HFFc6 (cell line): ENCODE data around the gene ENPP1. TPM values are rescaled to one million over a fixed set of nuclear protein-coding genes. Genes with fewer than 3 reads are reported as not detected.

Experiments used
- DNase-seq: peaks from one replicate; pipeline ENCODE4 v3.0.0-alpha.2; 2018
- H3K27ac Mint-ChIP-seq: 2 replicates; pipeline ENCODE4 v1.8.0; 2020; ENCODE audit warnings: mild to moderate bottlenecking, mixed read lengths
- H3K27me3 Mint-ChIP-seq: 2 replicates; pipeline ENCODE4 v1.8.0; 2021; ENCODE audit warnings: mild to moderate bottlenecking, moderate library complexity, mixed read lengths; ENCODE audit not compliant: insufficient read depth
- H3K36me3 Mint-ChIP-seq: 2 replicates; pipeline ENCODE4 v1.8.0; 2021; ENCODE audit warnings: low read depth, mixed read lengths
- H3K4me1 Mint-ChIP-seq: 2 replicates; pipeline ENCODE4 v1.8.0; 2020; ENCODE audit warnings: low read depth, mixed read lengths
- H3K4me3 Mint-ChIP-seq: 2 replicates; pipeline ENCODE4 v1.8.0; 2020; ENCODE audit warnings: mild to moderate bottlenecking, moderate library complexity, mixed read lengths
- H3K9me3 Mint-ChIP-seq: 2 replicates; pipeline ENCODE4 v1.8.0; 2020; ENCODE audit warnings: mild to moderate bottlenecking, mixed read lengths
- CTCF ChIP-seq: fragments of 200-600 bp; sonication (generic); IDR thresholded peaks from 2 replicates; pipeline ENCODE4 v1.5.0; 2021; ENCODE audit warnings: antibody characterized with exemption, mild to moderate bottlenecking
- total RNA-seq, 6 experiments: library from RNA; stranded (reverse); fragmentation: NEBNext Ultra II Directional; extraction: Animal tissue kit (Norgen Biotek cat#: 25700); gene quantifications; 2 replicates in 1 of 6; 3 replicates in 5 of 6; pipeline ENCODE4 v1.2.3, GENCODE V29; 2021

Gene ENPP1
- total RNA-seq, 6 experiments from 2014 or later, result 30.1 to 39.5 (median 36.3) TPM

GRCh38 chr6:131768964-131769363 is 38.9 kb upstream of the ENPP1 start:
- Mint-ChIP-seq H3K4me3 (no peak overlapping the region), H3K36me3 (peaks cover 10% of the 10 kb centered on the region; the same call in 1 of the 2 replicates), H3K9me3 (peaks cover 3% of the 10 kb centered on the region; the same call in 1 of the 2 replicates), H3K27me3 (peaks cover 2% of the 10 kb centered on the region; the same call in 1 of the 2 replicates), H3K27ac (no peak overlapping the region), H3K4me1 (peaks cover 31% of the 10 kb centered on the region)
- no peak for TF ChIP-seq CTCF
- no peak for DNase-seq

- no peak for DNase-seq
- H3K4me1 Mint-ChIP-seq, result peaks cover 25% of the 10 kb centered on the region
- no peak for TF ChIP-seq CTCF
- peaks cover 10% of the 10 kb centered on the region; the same call in 1 of the 2 replicates for H3K36me3 Mint-ChIP-seq
- H3K27me3 Mint-ChIP-seq, result peaks cover 3% of the 10 kb centered on the region; the same call in 1 of the 2 replicates
- H3K27ac Mint-ChIP-seq, result no peak overlapping the region
- peaks cover 3% of the 10 kb centered on the region; the same call in 1 of the 2 replicates for H3K9me3 Mint-ChIP-seq
- no peak overlapping the region for H3K4me3 Mint-ChIP-seq
Observed at GRCh38 chr6:131769385-131770141, 38.3 kb upstream of the ENPP1 start.

DNA sequence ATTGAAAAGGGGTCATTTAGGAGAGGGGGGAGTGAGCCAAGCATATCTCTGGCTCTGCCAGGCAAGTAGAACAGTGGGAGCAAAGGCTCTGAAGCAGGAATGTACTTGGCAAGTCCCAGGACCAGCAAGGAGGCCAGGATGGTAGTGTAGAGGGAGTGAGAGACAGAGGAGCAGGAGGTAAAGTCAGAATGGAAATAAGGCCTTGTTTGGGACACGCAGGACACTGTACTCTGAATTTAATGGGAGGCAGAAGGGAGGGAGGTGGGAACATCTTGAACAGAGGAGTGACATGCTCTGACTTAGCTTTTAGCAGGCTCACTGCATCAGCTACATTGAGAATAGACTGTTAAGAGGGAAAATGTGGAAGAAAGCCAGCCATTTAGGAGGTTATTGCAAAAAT is 37.0 kb upstream of the ENPP1 start:
- H3K36me3 Mint-ChIP-seq, result peaks cover 10% of the 10 kb centered on the region; the same call in 1 of the 2 replicates
- H3K4me1 Mint-ChIP-seq, result peaks cover 13% of the 10 kb centered on the region
- H3K27ac Mint-ChIP-seq, result no peak overlapping the region
- no peak for DNase-seq
- no peak overlapping the region for H3K4me3 Mint-ChIP-seq
- H3K27me3 Mint-ChIP-seq, result peaks cover 3% of the 10 kb centered on the region; the same call in 1 of the 2 replicates
- no peak for TF ChIP-seq CTCF
- H3K9me3 Mint-ChIP-seq, result peaks cover 3% of the 10 kb centered on the region; the same call in 1 of the 2 replicates

GRCh38 chr6:131773284-131773950 is 34.4 kb upstream of the ENPP1 start:
- no peak for TF ChIP-seq CTCF
- Mint-ChIP-seq H3K4me1 (peaks cover 5% of the 10 kb centered on the region), H3K27me3 (peaks cover 3% of the 10 kb centered on the region; the same call in 1 of the 2 replicates), H3K36me3 (peaks cover 9% of the 10 kb centered on the region; the same call in 1 of the 2 replicates), H3K9me3 (peaks cover 3% of the 10 kb centered on the region; the same call in 1 of the 2 replicates), H3K4me3 (no peak overlapping the region), H3K27ac (no peak overlapping the region)
- DNase-seq, result no peak

DNA sequence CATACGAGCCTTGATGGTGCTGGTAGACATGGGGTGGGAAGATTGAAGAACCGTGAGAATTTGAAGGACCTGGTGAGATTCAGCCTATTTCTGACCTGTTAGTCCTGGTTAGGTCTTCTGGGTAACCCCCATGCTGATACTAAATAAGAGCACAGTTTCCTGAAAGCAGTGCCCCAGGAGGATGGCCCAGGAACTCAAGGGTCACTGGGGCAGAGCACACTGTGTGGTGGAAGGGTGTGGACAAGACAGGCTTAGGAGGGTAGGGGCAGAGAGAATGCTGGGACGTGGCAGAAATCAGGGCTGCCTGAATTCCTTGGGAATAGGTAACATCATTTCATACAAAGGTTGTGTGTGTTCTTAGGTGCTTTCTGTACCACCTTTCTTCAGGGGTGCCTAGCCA is 31.9 kb upstream of the ENPP1 start:
- peaks cover 5% of the 10 kb centered on the region for H3K27me3 Mint-ChIP-seq
- peaks cover 7% of the 10 kb centered on the region for H3K4me1 Mint-ChIP-seq
- DNase-seq, result no peak
- peaks cover 6% of the 10 kb centered on the region; the same call in 1 of the 2 replicates for H3K36me3 Mint-ChIP-seq
- H3K27ac Mint-ChIP-seq, result no peak overlapping the region
- no peak for TF ChIP-seq CTCF
- H3K4me3 Mint-ChIP-seq, result no peak overlapping the region
- no peaks in the 10 kb centered on the region for H3K9me3 Mint-ChIP-seq
